22Rv1 (cell line): ENCODE measurements around the gene ALG14.

Experiments used
- ZFX ChIP-seq: fragments of 450-650 bp; IDR thresholded peaks from 2 replicates; pipeline ENCODE4 v1.6.1; 2017; ENCODE audit warnings: antibody characterized with exemption, borderline replicate concordance
- TF ChIP-seq, protein P1 (sequence below): fragments of 450-650 bp; IDR thresholded peaks from 2 replicates; pipeline ENCODE4 v1.5.1; 2017; ENCODE audit warnings: mild to moderate bottlenecking

DNA sequence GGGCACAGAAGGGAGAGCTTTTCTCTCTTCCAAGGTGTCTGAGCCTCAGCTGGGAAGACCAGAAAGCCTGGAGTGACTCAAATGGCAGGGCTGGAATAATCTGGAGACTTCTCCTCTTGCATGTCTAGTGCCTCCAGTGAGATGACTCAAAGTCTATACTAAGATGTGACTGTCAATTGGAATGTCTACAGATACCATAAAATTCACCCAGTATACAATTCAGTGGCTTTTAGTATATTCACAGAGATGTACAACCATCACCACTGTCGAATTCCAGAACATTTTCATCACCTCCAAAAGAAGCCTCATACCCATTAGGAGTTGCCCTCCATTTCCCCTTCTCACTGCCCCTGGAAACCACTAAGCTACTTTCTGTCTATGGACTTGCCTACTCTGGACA is 97.9 kb downstream of the ALG14 start:
- TF ChIP-seq, protein P1, sequence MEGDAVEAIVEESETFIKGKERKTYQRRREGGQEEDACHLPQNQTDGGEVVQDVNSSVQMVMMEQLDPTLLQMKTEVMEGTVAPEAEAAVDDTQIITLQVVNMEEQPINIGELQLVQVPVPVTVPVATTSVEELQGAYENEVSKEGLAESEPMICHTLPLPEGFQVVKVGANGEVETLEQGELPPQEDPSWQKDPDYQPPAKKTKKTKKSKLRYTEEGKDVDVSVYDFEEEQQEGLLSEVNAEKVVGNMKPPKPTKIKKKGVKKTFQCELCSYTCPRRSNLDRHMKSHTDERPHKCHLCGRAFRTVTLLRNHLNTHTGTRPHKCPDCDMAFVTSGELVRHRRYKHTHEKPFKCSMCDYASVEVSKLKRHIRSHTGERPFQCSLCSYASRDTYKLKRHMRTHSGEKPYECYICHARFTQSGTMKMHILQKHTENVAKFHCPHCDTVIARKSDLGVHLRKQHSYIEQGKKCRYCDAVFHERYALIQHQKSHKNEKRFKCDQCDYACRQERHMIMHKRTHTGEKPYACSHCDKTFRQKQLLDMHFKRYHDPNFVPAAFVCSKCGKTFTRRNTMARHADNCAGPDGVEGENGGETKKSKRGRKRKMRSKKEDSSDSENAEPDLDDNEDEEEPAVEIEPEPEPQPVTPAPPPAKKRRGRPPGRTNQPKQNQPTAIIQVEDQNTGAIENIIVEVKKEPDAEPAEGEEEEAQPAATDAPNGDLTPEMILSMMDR: no peak
- TF ChIP-seq ZFX: no peak
